HL-60 (cell line): Measurements from ENCODE around the gene MYRIP.

Experiments used
- DNase-seq, 2 experiments: peaks; one replicate each; pipeline ENCODE4 v3.0.0-alpha.2; 2010 to 2020; ENCODE audit warnings: low read depth in 1 of 2, low spot score in 1 of 2
- H3K27ac ChIP-seq: fragments of 250-450 bp; sonication (Bioruptor Pico); replicated peaks from 2 replicates; pipeline ENCODE4 v1.5.1; 2020; ENCODE audit warnings: mild to moderate bottlenecking, moderate library complexity
- H3K27me3 ChIP-seq: fragments of 250-450 bp; sonication (Bioruptor Pico); 2 replicates; pipeline ENCODE4 v1.5.1; 2021; ENCODE audit warnings: mild to moderate bottlenecking, moderate library complexity; ENCODE audit not compliant: insufficient read depth, poor library complexity, severe bottlenecking
- H3K4me3 ChIP-seq: replicated peaks from 2 replicates; pipeline ENCODE4 v1.5.1; 2011; ENCODE audit warnings: mild to moderate bottlenecking, control low read depth, low read length; ENCODE audit not compliant: insufficient read depth
- GABPA ChIP-seq: IDR thresholded peaks from 2 replicates; pipeline ENCODE4 v1.6.1; 2012; ENCODE audit warnings: low read depth
- POLR2AphosphoS5 ChIP-seq: IDR thresholded peaks from 2 replicates; pipeline ENCODE4 v1.6.1; 2012; ENCODE audit warnings: low read depth
- SPI1 ChIP-seq: IDR thresholded peaks from 2 replicates; pipeline ENCODE4 v1.6.1; 2012; ENCODE audit warnings: low read depth, mild to moderate bottlenecking, borderline replicate concordance
- TF ChIP-seq, protein P1 (sequence below): IDR thresholded peaks from one replicate; pipeline ENCODE4 v1.5.1; 2011; ENCODE audit warnings: low read length, control low read depth, inconsistent platforms; ENCODE audit not compliant: insufficient read depth
- TF ChIP-seq, protein P2 (sequence below): IDR thresholded peaks from 2 replicates; pipeline ENCODE4 v1.6.1; 2012; ENCODE audit warnings: low read depth; ENCODE audit not compliant: insufficient replicate concordance

The MYRIP gene

DNA sequence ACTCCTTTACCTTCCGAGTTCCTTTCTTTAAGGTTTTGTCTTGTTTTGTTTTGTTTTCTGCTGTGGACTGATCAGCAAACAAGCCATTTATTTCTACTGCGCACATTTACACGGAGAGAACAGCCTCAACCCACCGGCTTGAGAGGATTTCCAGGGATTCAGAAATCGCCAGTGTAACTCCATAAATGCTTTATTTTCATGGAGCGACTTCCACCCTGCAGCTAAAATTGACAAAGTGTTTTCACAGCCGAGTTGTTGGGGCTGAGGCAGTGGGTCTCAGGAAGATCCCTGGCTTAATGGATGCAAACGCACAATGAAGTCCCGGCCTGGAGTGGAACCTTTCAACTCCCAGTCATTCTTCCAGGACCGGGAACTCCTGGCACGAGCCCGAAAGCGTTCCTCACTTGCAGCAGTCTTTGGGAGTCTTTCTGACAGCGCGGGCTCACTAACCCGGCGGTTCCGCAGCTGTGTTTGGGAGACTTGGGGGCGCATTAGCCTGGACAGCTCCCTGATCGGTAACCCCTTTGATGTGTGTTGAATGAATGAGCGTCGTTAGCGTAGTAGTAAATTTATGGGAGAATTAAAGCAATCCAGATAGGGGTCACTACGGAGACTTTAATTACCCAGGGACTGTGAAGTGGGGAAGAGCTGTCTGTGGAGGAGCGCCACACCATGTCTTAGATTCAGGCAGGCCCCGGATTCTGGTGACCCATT lies 785 bp upstream of the MYRIP start:
- peaks cover 51% of the 10 kb centered on the region for H3K27me3 ChIP-seq
- peak overlapping the region; percentile 9; the same call in 1 of the 2 replicates for H3K4me3 ChIP-seq
- TF ChIP-seq, protein P1, sequence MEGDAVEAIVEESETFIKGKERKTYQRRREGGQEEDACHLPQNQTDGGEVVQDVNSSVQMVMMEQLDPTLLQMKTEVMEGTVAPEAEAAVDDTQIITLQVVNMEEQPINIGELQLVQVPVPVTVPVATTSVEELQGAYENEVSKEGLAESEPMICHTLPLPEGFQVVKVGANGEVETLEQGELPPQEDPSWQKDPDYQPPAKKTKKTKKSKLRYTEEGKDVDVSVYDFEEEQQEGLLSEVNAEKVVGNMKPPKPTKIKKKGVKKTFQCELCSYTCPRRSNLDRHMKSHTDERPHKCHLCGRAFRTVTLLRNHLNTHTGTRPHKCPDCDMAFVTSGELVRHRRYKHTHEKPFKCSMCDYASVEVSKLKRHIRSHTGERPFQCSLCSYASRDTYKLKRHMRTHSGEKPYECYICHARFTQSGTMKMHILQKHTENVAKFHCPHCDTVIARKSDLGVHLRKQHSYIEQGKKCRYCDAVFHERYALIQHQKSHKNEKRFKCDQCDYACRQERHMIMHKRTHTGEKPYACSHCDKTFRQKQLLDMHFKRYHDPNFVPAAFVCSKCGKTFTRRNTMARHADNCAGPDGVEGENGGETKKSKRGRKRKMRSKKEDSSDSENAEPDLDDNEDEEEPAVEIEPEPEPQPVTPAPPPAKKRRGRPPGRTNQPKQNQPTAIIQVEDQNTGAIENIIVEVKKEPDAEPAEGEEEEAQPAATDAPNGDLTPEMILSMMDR: no peak
- TF ChIP-seq SPI1 (no peak), GABPA (no peak), POLR2AphosphoS5 (no peak)
- TF ChIP-seq, protein P2, sequence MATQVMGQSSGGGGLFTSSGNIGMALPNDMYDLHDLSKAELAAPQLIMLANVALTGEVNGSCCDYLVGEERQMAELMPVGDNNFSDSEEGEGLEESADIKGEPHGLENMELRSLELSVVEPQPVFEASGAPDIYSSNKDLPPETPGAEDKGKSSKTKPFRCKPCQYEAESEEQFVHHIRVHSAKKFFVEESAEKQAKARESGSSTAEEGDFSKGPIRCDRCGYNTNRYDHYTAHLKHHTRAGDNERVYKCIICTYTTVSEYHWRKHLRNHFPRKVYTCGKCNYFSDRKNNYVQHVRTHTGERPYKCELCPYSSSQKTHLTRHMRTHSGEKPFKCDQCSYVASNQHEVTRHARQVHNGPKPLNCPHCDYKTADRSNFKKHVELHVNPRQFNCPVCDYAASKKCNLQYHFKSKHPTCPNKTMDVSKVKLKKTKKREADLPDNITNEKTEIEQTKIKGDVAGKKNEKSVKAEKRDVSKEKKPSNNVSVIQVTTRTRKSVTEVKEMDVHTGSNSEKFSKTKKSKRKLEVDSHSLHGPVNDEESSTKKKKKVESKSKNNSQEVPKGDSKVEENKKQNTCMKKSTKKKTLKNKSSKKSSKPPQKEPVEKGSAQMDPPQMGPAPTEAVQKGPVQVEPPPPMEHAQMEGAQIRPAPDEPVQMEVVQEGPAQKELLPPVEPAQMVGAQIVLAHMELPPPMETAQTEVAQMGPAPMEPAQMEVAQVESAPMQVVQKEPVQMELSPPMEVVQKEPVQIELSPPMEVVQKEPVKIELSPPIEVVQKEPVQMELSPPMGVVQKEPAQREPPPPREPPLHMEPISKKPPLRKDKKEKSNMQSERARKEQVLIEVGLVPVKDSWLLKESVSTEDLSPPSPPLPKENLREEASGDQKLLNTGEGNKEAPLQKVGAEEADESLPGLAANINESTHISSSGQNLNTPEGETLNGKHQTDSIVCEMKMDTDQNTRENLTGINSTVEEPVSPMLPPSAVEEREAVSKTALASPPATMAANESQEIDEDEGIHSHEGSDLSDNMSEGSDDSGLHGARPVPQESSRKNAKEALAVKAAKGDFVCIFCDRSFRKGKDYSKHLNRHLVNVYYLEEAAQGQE: peak; percentile 54
- no peak overlapping the region for H3K27ac ChIP-seq
- no peak for DNase-seq

DNA sequence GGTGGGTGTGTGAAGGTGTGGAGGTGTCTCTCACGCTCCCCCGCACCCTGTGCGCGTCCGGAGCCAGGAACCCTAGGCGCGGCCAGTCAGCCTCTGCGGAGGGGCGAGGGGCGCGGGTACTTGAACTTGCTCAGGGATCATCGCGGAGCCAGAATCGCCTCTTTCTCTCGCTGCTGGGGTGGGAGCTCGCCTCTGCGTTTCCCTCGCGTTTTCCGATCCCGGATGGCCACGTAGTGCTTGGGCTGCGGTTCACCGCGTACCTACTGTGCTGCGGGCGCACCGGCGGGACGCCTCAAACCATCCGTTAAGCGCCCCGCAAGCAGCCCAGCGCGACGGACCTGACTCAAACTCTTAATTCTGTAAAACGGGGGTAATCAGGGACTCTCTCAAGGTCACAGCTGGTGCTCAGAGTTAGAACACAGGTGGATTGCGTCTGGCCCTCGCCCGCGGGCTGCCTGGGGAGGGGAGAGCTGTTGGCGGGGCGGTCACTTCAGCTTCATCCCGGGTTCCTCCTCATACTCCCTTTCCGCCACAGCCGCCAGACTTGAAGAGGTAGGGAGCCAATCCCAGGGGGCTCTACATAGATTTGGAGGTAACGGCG lies 686 bp downstream of the MYRIP start:
- Histone ChIP-seq H3K27ac (no peak overlapping the region), H3K4me3 (peak overlapping the region; percentile 26), H3K27me3 (peaks cover 53% of the 10 kb centered on the region)
- TF ChIP-seq, protein P1: no peak
- TF ChIP-seq, protein P2: no peak
- no peak for TF ChIP-seq SPI1
- TF ChIP-seq GABPA: no peak
- no peak for DNase-seq

DNA sequence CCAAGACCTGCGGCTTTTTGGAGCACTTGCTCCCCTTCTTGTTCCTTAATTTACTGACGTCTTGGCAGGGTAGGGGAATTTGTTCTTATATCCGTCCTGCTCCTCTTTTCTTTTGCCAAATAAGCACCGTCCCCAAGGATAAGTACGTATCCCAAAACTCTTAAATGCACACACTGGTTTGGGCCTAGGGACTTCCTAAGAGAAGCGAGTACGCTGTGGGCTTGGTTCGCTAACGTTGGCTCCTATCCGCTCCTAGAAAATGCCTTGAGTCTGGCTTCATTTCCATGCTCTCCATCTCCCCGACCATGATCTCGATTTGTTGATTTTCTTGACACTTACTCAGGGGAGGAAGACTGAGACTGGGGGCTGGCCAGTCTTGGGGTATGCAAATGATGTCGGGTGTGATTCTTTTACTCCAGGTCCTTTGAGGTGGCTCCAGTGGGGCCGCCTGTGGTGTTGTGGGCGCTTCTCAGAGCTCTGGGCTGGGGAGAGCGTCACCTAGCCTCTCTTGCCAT lies 1.3 kb downstream of the MYRIP start:
- Histone ChIP-seq H3K27me3 (peaks cover 53% of the 10 kb centered on the region), H3K4me3 (no peak overlapping the region), H3K27ac (no peak overlapping the region)
- TF ChIP-seq, protein P2: no peak
- TF ChIP-seq POLR2AphosphoS5 (no peak), GABPA (no peak), SPI1 (no peak)
- TF ChIP-seq, protein P1: no peak
- no peak for DNase-seq
